Measurements from ENCODE around the gene MDM1. TPM values are rescaled to one million over a fixed set of nuclear protein-coding genes. Genes with fewer than 3 reads are reported as not detected.

MDM1 gene
- total and polyA plus RNA-seq, 2 experiments from 2014 or later, result 13.6 to 18.9 TPM

DNA sequence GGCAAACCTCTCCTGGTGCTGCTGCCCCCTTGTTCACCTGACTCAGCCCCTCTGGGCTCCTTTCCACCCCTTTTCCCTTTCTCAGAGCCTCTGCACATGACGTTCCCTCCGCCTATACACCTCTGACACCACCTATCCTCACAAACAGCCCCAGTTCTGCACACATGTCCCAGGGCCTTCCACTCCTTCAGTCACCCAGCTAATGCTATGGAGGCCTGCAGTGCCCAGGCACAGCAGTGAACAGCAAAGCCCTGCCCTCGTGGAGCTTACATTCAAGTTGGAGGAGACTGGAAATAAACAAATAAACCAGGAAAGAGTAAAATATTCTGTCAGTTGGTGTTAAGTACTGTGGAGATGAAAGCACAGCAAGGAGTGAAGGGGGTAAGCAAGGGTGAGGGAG is 38.5 kb upstream of the MDM1 start:
- Histone ChIP-seq H3K4me2 (no peak overlapping the region), H3K27ac (ENCODE audit: low read depth) (no peak overlapping the region), H3K4me3 (no peak overlapping the region), H3K79me2 (replicated peaks; ENCODE audit: insufficient read depth) (no peaks in the 10 kb centered on the region), H3K4me1 (ENCODE audit: insufficient read depth) (peaks cover 9% of the 10 kb centered on the region), H3K9me2 (ENCODE audit: insufficient read depth) (no peaks in the 10 kb centered on the region), H3F3A (replicated peaks; ENCODE audit: low read depth) (no peaks in the 10 kb centered on the region; the same call in 1 of the 2 replicates), H2AFZ (no peak overlapping the region; the same call in 1 of the 2 replicates), H4K20me1 (replicated peaks; ENCODE audit: insufficient read depth) (no peaks in the 10 kb centered on the region), H3K36me3 (ENCODE audit: insufficient read depth) (no peaks in the 10 kb centered on the region), H3K27me3 (ENCODE audit: insufficient read depth) (no peaks in the 10 kb centered on the region)
- TF ChIP-seq, protein P1, sequence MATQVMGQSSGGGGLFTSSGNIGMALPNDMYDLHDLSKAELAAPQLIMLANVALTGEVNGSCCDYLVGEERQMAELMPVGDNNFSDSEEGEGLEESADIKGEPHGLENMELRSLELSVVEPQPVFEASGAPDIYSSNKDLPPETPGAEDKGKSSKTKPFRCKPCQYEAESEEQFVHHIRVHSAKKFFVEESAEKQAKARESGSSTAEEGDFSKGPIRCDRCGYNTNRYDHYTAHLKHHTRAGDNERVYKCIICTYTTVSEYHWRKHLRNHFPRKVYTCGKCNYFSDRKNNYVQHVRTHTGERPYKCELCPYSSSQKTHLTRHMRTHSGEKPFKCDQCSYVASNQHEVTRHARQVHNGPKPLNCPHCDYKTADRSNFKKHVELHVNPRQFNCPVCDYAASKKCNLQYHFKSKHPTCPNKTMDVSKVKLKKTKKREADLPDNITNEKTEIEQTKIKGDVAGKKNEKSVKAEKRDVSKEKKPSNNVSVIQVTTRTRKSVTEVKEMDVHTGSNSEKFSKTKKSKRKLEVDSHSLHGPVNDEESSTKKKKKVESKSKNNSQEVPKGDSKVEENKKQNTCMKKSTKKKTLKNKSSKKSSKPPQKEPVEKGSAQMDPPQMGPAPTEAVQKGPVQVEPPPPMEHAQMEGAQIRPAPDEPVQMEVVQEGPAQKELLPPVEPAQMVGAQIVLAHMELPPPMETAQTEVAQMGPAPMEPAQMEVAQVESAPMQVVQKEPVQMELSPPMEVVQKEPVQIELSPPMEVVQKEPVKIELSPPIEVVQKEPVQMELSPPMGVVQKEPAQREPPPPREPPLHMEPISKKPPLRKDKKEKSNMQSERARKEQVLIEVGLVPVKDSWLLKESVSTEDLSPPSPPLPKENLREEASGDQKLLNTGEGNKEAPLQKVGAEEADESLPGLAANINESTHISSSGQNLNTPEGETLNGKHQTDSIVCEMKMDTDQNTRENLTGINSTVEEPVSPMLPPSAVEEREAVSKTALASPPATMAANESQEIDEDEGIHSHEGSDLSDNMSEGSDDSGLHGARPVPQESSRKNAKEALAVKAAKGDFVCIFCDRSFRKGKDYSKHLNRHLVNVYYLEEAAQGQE (IDR thresholded peaks at IDR 0.05; ENCODE audit: unreplicated experiment), result no peak
- TF ChIP-seq CREB1 (CRISPR knock-in tag; IDR thresholded peaks at IDR 0.05; ENCODE audit: low read depth), result no peak
- no peak for TF ChIP-seq EZH2phosphoT487 (IDR thresholded peaks at IDR 0.05; ENCODE audit: unreplicated experiment)
- no peak for TF ChIP-seq JUNB (IDR thresholded peaks at IDR 0.05; ENCODE audit: unreplicated experiment)
- TF ChIP-seq ZNF114 (CRISPR knock-in tag; IDR thresholded peaks at IDR 0.05), result no peak
- no peak for TF ChIP-seq POLR2AphosphoS5 (IDR thresholded peaks at IDR 0.05; ENCODE audit: low read depth)
- no peak for TF ChIP-seq ZNF331 (CRISPR knock-in tag; IDR thresholded peaks at IDR 0.05; ENCODE audit: low read depth)
- TF ChIP-seq, protein P2, sequence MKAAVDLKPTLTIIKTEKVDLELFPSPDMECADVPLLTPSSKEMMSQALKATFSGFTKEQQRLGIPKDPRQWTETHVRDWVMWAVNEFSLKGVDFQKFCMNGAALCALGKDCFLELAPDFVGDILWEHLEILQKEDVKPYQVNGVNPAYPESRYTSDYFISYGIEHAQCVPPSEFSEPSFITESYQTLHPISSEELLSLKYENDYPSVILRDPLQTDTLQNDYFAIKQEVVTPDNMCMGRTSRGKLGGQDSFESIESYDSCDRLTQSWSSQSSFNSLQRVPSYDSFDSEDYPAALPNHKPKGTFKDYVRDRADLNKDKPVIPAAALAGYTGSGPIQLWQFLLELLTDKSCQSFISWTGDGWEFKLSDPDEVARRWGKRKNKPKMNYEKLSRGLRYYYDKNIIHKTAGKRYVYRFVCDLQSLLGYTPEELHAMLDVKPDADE (IDR thresholded peaks at IDR 0.05), result no peak
- no peak for TF ChIP-seq CTCF (conservative IDR thresholded peaks at IDR 0.05; ENCODE audit: low read depth in 2 of 2)
- TF ChIP-seq NANOG (IDR thresholded peaks at IDR 0.05; ENCODE audit: borderline replicate concordance), result no peak
- TF ChIP-seq, protein P3, sequence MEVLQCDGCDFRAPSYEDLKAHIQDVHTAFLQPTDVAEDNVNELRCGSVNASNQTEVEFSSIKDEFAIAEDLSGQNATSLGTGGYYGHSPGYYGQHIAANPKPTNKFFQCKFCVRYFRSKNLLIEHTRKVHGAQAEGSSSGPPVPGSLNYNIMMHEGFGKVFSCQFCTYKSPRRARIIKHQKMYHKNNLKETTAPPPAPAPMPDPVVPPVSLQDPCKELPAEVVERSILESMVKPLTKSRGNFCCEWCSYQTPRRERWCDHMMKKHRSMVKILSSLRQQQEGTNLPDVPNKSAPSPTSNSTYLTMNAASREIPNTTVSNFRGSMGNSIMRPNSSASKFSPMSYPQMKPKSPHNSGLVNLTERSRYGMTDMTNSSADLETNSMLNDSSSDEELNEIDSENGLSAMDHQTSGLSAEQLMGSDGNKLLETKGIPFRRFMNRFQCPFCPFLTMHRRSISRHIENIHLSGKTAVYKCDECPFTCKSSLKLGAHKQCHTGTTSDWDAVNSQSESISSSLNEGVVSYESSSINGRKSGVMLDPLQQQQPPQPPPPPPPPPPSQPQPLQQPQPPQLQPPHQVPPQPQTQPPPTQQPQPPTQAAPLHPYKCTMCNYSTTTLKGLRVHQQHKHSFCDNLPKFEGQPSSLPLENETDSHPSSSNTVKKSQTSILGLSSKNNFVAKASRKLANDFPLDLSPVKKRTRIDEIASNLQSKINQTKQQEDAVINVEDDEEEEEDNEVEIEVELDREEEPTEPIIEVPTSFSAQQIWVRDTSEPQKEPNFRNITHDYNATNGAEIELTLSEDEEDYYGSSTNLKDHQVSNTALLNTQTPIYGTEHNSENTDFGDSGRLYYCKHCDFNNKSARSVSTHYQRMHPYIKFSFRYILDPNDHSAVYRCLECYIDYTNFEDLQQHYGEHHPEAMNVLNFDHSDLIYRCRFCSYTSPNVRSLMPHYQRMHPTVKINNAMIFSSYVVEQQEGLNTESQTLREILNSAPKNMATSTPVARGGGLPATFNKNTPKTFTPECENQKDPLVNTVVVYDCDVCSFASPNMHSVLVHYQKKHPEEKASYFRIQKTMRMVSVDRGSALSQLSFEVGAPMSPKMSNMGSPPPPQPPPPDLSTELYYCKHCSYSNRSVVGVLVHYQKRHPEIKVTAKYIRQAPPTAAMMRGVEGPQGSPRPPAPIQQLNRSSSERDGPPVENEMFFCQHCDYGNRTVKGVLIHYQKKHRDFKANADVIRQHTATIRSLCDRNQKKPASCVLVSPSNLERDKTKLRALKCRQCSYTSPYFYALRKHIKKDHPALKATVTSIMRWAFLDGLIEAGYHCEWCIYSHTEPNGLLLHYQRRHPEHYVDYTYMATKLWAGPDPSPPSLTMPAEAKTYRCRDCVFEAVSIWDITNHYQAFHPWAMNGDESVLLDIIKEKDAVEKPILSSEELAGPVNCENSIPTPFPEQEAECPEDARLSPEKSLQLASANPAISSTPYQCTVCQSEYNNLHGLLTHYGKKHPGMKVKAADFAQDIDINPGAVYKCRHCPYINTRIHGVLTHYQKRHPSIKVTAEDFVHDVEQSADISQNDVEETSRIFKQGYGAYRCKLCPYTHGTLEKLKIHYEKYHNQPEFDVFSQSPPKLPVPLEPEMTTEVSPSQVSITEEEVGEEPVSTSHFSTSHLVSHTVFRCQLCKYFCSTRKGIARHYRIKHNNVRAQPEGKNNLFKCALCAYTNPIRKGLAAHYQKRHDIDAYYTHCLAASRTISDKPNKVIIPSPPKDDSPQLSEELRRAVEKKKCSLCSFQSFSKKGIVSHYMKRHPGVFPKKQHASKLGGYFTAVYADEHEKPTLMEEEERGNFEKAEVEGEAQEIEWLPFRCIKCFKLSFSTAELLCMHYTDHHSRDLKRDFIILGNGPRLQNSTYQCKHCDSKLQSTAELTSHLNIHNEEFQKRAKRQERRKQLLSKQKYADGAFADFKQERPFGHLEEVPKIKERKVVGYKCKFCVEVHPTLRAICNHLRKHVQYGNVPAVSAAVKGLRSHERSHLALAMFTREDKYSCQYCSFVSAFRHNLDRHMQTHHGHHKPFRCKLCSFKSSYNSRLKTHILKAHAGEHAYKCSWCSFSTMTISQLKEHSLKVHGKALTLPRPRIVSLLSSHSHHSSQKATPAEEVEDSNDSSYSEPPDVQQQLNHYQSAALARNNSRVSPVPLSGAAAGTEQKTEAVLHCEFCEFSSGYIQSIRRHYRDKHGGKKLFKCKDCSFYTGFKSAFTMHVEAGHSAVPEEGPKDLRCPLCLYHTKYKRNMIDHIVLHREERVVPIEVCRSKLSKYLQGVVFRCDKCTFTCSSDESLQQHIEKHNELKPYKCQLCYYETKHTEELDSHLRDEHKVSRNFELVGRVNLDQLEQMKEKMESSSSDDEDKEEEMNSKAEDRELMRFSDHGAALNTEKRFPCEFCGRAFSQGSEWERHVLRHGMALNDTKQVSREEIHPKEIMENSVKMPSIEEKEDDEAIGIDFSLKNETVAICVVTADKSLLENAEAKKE (CRISPR knock-in tag; IDR thresholded peaks at IDR 0.05), result no peak
- TF ChIP-seq EZH2 (IDR thresholded peaks at IDR 0.05; ENCODE audit: low read depth, unreplicated experiment), result no peak
- no peak for TF ChIP-seq STAT1 (IDR thresholded peaks at IDR 0.05; ENCODE audit: unreplicated experiment)
- no peak overlapping the region for H3K27ac Mint-ChIP-seq
- no peak for ATAC-seq
- DNase-seq (ENCODE audit: low spot score), result no peak
- H3K36me3 Mint-ChIP-seq (ENCODE audit: low read depth), result no peaks in the 10 kb centered on the region
- H3K9me3 Mint-ChIP-seq, result no peaks in the 10 kb centered on the region
- no peak overlapping the region for H3K4me3 Mint-ChIP-seq
- peaks cover 8% of the 10 kb centered on the region for H3K27me3 Mint-ChIP-seq (ENCODE audit: insufficient read depth, low read depth, poor library complexity)
- peaks cover 15% of the 10 kb centered on the region; the same call in 2 of the 3 replicates for H3K4me1 Mint-ChIP-seq

Data from GM23338 (cell line).